ENCODE measurements around the gene AKR1C8. TPM values are rescaled to one million over a fixed set of nuclear protein-coding genes. Genes with fewer than 3 reads are reported as not detected.

AKR1C8 gene
- total RNA-seq, 1 experiment from 2014 or later = not detected

DNA sequence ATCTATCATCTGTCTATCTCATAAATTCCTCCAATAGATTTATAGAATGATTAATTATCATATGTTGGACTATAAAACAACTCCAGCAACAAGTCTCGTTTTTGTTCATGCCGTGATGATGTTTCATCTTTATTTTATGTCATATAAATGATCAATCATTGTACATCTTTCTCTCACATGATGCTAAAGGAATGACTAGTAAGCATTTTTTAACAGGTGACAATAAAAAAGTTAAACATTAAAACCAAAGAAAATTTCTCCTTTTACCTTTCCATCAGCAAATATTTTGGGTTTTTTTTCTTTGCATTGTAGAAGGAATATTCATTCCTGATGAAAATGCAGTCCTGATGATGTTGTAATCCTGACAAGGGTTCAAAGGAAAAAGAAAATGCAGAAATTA is 49.4 kb downstream of the AKR1C8 start:
- H3K27me3 ChIP-seq (ENCODE audit: insufficient read depth, low read length) = no peaks in the 10 kb centered on the region
- no peak overlapping the region for H3K4me2 ChIP-seq (ENCODE audit: low read length)
- no peak for DNase-seq (ENCODE audit: low read depth, low spot score)
- CTCF ChIA-PET = no interaction called here
- H3K79me2 ChIP-seq (ENCODE audit: insufficient read depth, low read length) = no peaks in the 10 kb centered on the region
- POLR2A ChIA-PET = no interaction called here
- no peak overlapping the region for H3K4me3 ChIP-seq (replicated peaks in 1 of 2; ENCODE audit: low read depth in 1 of 2, low read length in 2 of 2)
- BruUV-seq (replicated peaks) = no TSS peak
- no peak overlapping the region for H2AFZ ChIP-seq (ENCODE audit: low read depth, low read length, poor library complexity, severe bottlenecking)
- H3K27ac ChIP-seq (ENCODE audit: low read depth, low read length) = no peak overlapping the region
- H3K4me1 ChIP-seq (ENCODE audit: control insufficient read depth in 1 of 2, insufficient read depth in 2 of 2, low read length in 2 of 2) = no peaks in the 10 kb centered on the region
- ATAC-seq = no peak
- RAD21 ChIA-PET (ENCODE audit: low non-redundant PET in 1 of 2, low total read pairs in 2 of 2, uncharacterized antibody in 2 of 2, unreplicated experiment in 2 of 2) = no interaction called here
- H3K36me3 ChIP-seq (ENCODE audit: control insufficient read depth in 1 of 2, insufficient read depth in 2 of 2, low read length in 2 of 2) = no peaks in the 10 kb centered on the region; a peak in 1 of 4 replicates
- peaks cover 0 to 11% of the 10 kb centered on the region in 2 experiments; a peak in 1 of 4 replicates for H3K9me3 ChIP-seq (ENCODE audit: control insufficient read depth in 1 of 2, insufficient read depth in 1 of 2, low read depth in 1 of 2, low read length in 2 of 2)
- no peak for TF ChIP-seq EZH2 (IDR thresholded peaks at IDR 0.05)
- no peak for TF ChIP-seq EZH2phosphoT487 (IDR thresholded peaks at IDR 0.05; ENCODE audit: borderline replicate concordance)
- TF ChIP-seq, protein P1, sequence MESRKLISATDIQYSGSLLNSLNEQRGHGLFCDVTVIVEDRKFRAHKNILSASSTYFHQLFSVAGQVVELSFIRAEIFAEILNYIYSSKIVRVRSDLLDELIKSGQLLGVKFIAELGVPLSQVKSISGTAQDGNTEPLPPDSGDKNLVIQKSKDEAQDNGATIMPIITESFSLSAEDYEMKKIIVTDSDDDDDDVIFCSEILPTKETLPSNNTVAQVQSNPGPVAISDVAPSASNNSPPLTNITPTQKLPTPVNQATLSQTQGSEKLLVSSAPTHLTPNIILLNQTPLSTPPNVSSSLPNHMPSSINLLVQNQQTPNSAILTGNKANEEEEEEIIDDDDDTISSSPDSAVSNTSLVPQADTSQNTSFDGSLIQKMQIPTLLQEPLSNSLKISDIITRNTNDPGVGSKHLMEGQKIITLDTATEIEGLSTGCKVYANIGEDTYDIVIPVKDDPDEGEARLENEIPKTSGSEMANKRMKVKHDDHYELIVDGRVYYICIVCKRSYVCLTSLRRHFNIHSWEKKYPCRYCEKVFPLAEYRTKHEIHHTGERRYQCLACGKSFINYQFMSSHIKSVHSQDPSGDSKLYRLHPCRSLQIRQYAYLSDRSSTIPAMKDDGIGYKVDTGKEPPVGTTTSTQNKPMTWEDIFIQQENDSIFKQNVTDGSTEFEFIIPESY (IDR thresholded peaks at IDR 0.05; ENCODE audit: extremely low read depth, insufficient replicate concordance, low read length) = no peak
- no peak for TF ChIP-seq ZFX (IDR thresholded peaks at IDR 0.05)
- TF ChIP-seq CEBPB (IDR thresholded peaks at IDR 0.05; ENCODE audit: low read depth) = no peak
- no peak for TF ChIP-seq JUND (IDR thresholded peaks at IDR 0.05)
- no peak for TF ChIP-seq YY1 (IDR thresholded peaks at IDR 0.05; ENCODE audit: extremely low read depth, insufficient replicate concordance, low read depth, low read length)
- TF ChIP-seq, protein P2, sequence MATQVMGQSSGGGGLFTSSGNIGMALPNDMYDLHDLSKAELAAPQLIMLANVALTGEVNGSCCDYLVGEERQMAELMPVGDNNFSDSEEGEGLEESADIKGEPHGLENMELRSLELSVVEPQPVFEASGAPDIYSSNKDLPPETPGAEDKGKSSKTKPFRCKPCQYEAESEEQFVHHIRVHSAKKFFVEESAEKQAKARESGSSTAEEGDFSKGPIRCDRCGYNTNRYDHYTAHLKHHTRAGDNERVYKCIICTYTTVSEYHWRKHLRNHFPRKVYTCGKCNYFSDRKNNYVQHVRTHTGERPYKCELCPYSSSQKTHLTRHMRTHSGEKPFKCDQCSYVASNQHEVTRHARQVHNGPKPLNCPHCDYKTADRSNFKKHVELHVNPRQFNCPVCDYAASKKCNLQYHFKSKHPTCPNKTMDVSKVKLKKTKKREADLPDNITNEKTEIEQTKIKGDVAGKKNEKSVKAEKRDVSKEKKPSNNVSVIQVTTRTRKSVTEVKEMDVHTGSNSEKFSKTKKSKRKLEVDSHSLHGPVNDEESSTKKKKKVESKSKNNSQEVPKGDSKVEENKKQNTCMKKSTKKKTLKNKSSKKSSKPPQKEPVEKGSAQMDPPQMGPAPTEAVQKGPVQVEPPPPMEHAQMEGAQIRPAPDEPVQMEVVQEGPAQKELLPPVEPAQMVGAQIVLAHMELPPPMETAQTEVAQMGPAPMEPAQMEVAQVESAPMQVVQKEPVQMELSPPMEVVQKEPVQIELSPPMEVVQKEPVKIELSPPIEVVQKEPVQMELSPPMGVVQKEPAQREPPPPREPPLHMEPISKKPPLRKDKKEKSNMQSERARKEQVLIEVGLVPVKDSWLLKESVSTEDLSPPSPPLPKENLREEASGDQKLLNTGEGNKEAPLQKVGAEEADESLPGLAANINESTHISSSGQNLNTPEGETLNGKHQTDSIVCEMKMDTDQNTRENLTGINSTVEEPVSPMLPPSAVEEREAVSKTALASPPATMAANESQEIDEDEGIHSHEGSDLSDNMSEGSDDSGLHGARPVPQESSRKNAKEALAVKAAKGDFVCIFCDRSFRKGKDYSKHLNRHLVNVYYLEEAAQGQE (IDR thresholded peaks at IDR 0.05; ENCODE audit: low read depth) = no peak
- no peak for TF ChIP-seq SP1 (IDR thresholded peaks at IDR 0.05; ENCODE audit: low read depth)
- no peak for TF ChIP-seq POLR2A (IDR thresholded peaks at IDR 0.05; ENCODE audit: borderline replicate concordance, extremely low read depth, insufficient read depth, insufficient read length)
- TF ChIP-seq SRF (IDR thresholded peaks at IDR 0.05; ENCODE audit: low read depth) = no peak
- no peak for TF ChIP-seq ELF1 (IDR thresholded peaks at IDR 0.05; ENCODE audit: borderline replicate concordance, low read depth)
- TF ChIP-seq RAD21 (IDR thresholded peaks at IDR 0.05; ENCODE audit: low read depth) = no peak
- no peak for TF ChIP-seq FOSL1 (IDR thresholded peaks at IDR 0.05; ENCODE audit: low read depth)
- H4K20me1 ChIP-seq (ENCODE audit: insufficient read depth) = no peaks in the 10 kb centered on the region
- H3K9me2 ChIP-seq (ENCODE audit: insufficient read depth) = no peaks in the 10 kb centered on the region
- H3K9ac ChIP-seq (ENCODE audit: low read length) = no peak overlapping the region
- intact Hi-C loops (cut with micrococcal nuclease) = no loop called here

Data from HCT116 (cell line).